Keratinocyte (primary cell): ENCODE results near the gene ELAVL1.

Experiments used
- CTCF ChIP-seq, 3 experiments: IDR thresholded peaks in 1 of 3; conservative IDR thresholded peaks in 1 of 3; optimal IDR thresholded peaks in 1 of 3; 2 replicates in 2 of 3; 3 replicates in 1 of 3; pipeline versions ENCODE3 to v1.5.1; 2011; ENCODE audit warnings: low read length in 3 of 3, mild to moderate bottlenecking in 3 of 3, moderate library complexity in 2 of 3, control low read depth in 1 of 3, inconsistent platforms in 1 of 3; ENCODE audit not compliant: insufficient read depth in 2 of 3; ENCODE audit errors: extremely low read depth in 1 of 3
- EZH2 ChIP-seq: IDR thresholded peaks from one replicate; pipeline ENCODE4 v1.6.1; 2012; ENCODE audit warnings: inconsistent platforms, mild to moderate bottlenecking, low read length, moderate library complexity

- peak; percentile 76 to 82 (median 80) for TF ChIP-seq CTCF (optimal IDR thresholded peaks at IDR 0.05 in 1 of 3, IDR thresholded peaks at IDR 0.05 in 1 of 3, conservative IDR thresholded peaks at IDR 0.05 in 1 of 3; ENCODE audit: extremely low read depth in 1 of 3, insufficient read depth in 2 of 3, low read length in 3 of 3)
- no peak for TF ChIP-seq EZH2
Measured at GRCh38 chr19:7944177-7944761, 61.2 kb downstream of the ELAVL1 start.
